ENCODE data around the gene SYNRG.

SYNRG gene

DNA sequence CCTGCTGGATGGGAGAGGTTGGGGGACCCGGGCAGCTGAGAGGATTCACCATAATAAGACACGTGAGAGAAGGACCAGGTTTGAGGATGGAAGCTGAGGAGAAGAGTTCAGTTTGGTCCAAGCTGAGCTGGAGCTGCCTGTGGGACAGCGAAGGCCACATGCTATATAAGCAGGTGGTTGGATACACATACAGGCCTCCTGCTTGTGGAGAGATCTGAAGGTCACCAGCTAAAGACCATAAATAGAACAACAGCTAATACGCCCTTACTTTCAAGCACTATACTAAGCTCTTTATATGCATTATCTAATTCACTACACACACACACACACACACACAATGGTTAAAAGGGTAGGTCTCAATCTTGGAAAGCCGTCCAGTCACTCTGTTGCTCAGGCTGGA is 87.4 kb downstream of the SYNRG start:
- TF ChIP-seq CTCF (IDR thresholded peaks at IDR 0.05; ENCODE audit: low read depth, low read length), result no peak
- no peak overlapping the region for H3K4me3 ChIP-seq (ENCODE audit: low read depth, low read length)

- H3K4me3 ChIP-seq (ENCODE audit: low read depth, low read length), result no peak overlapping the region
- no peak for TF ChIP-seq CTCF (IDR thresholded peaks at IDR 0.05; ENCODE audit: low read depth, low read length)
Observed at GRCh38 chr17:37520174-37520573, 89.0 kb downstream of the SYNRG start.

GRCh38 chr17:37519251-37519985 is 89.8 kb downstream of the SYNRG start:
- H3K4me3 ChIP-seq (ENCODE audit: low read depth, low read length), result no peak overlapping the region
- no peak for TF ChIP-seq CTCF (IDR thresholded peaks at IDR 0.05; ENCODE audit: low read depth, low read length)

DNA sequence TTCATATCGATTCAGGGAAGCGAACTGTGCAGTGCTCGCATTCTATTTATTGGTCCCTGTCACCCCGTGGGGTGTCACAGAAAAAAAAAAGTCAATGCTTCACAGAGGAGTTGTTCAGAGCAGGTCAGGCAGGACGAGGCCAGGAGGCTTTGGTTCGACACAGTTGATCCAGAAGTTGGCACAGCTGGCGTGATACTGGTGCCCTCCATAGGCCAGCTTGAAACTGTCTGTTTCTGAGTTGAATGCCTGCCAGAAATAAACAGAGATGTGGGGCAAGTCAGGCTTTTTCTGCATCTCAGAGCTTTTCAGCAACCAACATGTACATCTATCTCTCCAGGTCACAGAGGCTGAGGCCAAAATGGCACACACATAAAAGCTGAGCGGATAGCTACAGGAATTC is 90.4 kb downstream of the SYNRG start:
- H3K4me3 ChIP-seq (ENCODE audit: low read depth, low read length), result no peak overlapping the region

GRCh38 chr17:37517881-37518280 is 91.3 kb downstream of the SYNRG start:
- TF ChIP-seq CTCF (IDR thresholded peaks at IDR 0.05; ENCODE audit: low read depth, low read length), result no peak
- H3K4me3 ChIP-seq (ENCODE audit: low read depth, low read length), result no peak overlapping the region

More for the DNA sequence above, 90.4 kb downstream of the SYNRG start:
- no peak for TF ChIP-seq CTCF (IDR thresholded peaks at IDR 0.05; ENCODE audit: low read depth, low read length)

- H3K4me3 ChIP-seq (ENCODE audit: low read depth, low read length), result no peak overlapping the region
- TF ChIP-seq CTCF (IDR thresholded peaks at IDR 0.05; ENCODE audit: low read depth, low read length), result no peak
Observed at GRCh38 chr17:37516127-37516571, 93.1 kb downstream of the SYNRG start.

GRCh38 chr17:37513711-37514110 is 95.5 kb downstream of the SYNRG start:
- TF ChIP-seq CTCF (IDR thresholded peaks at IDR 0.05; ENCODE audit: low read depth, low read length), result no peak
- H3K4me3 ChIP-seq (ENCODE audit: low read depth, low read length), result no peak overlapping the region

All from WI38 (cell line).